SK-N-SH treated with all-trans-retinoic acid at 6 μM for 48 hours (cell line): Measurements from ENCODE around the gene KIF26A.

Experiments used
- ATAC-seq: fragments of 200-7000 bp; cut with Tn5 transposase; 3 replicates; pipeline ENCODE4 v1.9.1; 2020; ENCODE audit warnings: mild to moderate bottlenecking, moderate library complexity
- ARNTL ChIP-seq: fragments of 450-650 bp; formaldehyde crosslinking; IDR thresholded peaks from 2 replicates; pipeline ENCODE4 v1.5.0; 2020; ENCODE audit warnings: low read depth, mild to moderate bottlenecking, moderate library complexity, borderline replicate concordance
- BACH2 ChIP-seq: fragments of 250-450 bp; sonication (Bioruptor Pico); IDR thresholded peaks from 2 replicates; pipeline ENCODE4 v1.9.0; 2021; ENCODE audit warnings: mild to moderate bottlenecking, borderline replicate concordance
- CREB5 ChIP-seq: fragments of 250-450 bp; sonication (Bioruptor Pico); IDR thresholded peaks from 2 replicates; pipeline ENCODE4 v1.5.1; 2020; ENCODE audit warnings: low read depth, mild to moderate bottlenecking, moderate library complexity
- CSDC2 ChIP-seq: fragments of 250-450 bp; sonication (Bioruptor Pico); IDR thresholded peaks from 2 replicates; pipeline ENCODE4 v1.5.0; 2020; ENCODE audit warnings: mild to moderate bottlenecking, moderate library complexity
- CSRNP3 ChIP-seq: fragments of 250-450 bp; sonication (Bioruptor Pico); IDR thresholded peaks from 2 replicates; pipeline ENCODE4 v1.5.1; 2021; ENCODE audit warnings: mild to moderate bottlenecking, moderate library complexity
- ESRRG ChIP-seq: fragments of 250-450 bp; sonication (Bioruptor Pico); IDR thresholded peaks from 2 replicates; pipeline ENCODE4 v1.6.1; 2021; ENCODE audit warnings: mild to moderate bottlenecking
- GLIS3 ChIP-seq: fragments of 250-450 bp; sonication (Bioruptor Pico); IDR thresholded peaks from 2 replicates; pipeline ENCODE4 v1.5.0; 2020; ENCODE audit warnings: mild to moderate bottlenecking, moderate library complexity
- ISL1 ChIP-seq: fragments of 250-450 bp; sonication (Bioruptor Pico); IDR thresholded peaks from 2 replicates; pipeline ENCODE4 v2.1.2; 2022; ENCODE audit warnings: mild to moderate bottlenecking, moderate library complexity
- OSR1 ChIP-seq: fragments of 250-450 bp; sonication (Bioruptor Pico); IDR thresholded peaks from 2 replicates; pipeline ENCODE4 v1.8.0; 2022; ENCODE audit warnings: moderate library complexity, mild to moderate bottlenecking, inconsistent platforms
- PATZ1 ChIP-seq: fragments of 250-450 bp; sonication (Bioruptor Pico); IDR thresholded peaks from 2 replicates; pipeline ENCODE4 v1.8.0; 2020; ENCODE audit warnings: mild to moderate bottlenecking, moderate library complexity, borderline replicate concordance
- POU6F1 ChIP-seq: fragments of 250-450 bp; sonication (Bioruptor Pico); IDR thresholded peaks from 2 replicates; pipeline ENCODE4 v1.8.0; 2021; ENCODE audit warnings: low read depth, mild to moderate bottlenecking, moderate library complexity, borderline replicate concordance
- PPARA ChIP-seq: fragments of 250-450 bp; sonication (Bioruptor Pico); IDR thresholded peaks from 2 replicates; pipeline ENCODE4 v1.5.0; 2020; ENCODE audit warnings: mild to moderate bottlenecking, borderline replicate concordance
- RARB ChIP-seq: fragments of 250-450 bp; sonication (Bioruptor Pico); IDR thresholded peaks from 2 replicates; pipeline ENCODE4 v1.8.0; 2021; ENCODE audit warnings: mild to moderate bottlenecking, moderate library complexity
- SNAI2 ChIP-seq: fragments of 250-450 bp; sonication (Bioruptor Pico); IDR thresholded peaks from 2 replicates; pipeline ENCODE4 v1.5.0; 2020; ENCODE audit warnings: mild to moderate bottlenecking, moderate library complexity
- TCF4 ChIP-seq: fragments of 250-450 bp; sonication (Bioruptor Pico); IDR thresholded peaks from 2 replicates; pipeline ENCODE4 v1.8.0; 2021; ENCODE audit warnings: mild to moderate bottlenecking, moderate library complexity, borderline replicate concordance
- TOX ChIP-seq: fragments of 250-450 bp; sonication (Bioruptor Pico); IDR thresholded peaks from 2 replicates; pipeline ENCODE4 v1.8.0; 2021; ENCODE audit warnings: mild to moderate bottlenecking, moderate library complexity, borderline replicate concordance
- TSHZ2 ChIP-seq: fragments of 250-450 bp; sonication (Bioruptor Pico); IDR thresholded peaks from 2 replicates; pipeline ENCODE4 v1.5.0; 2020; ENCODE audit warnings: mild to moderate bottlenecking, moderate library complexity
- ZC3H10 ChIP-seq: fragments of 250-450 bp; sonication (Bioruptor Pico); IDR thresholded peaks from 2 replicates; pipeline ENCODE4 v1.5.1; 2021; ENCODE audit warnings: mild to moderate bottlenecking, moderate library complexity
- ZFP3 ChIP-seq: fragments of 250-450 bp; sonication (Bioruptor Pico); IDR thresholded peaks from 2 replicates; pipeline ENCODE4 v1.5.0; 2020; ENCODE audit warnings: mild to moderate bottlenecking, moderate library complexity
- ZNF565 ChIP-seq: fragments of 450-650 bp; formaldehyde crosslinking; conservative IDR thresholded peaks from 2 replicates; pipeline ENCODE4 v1.5.0; 2020; ENCODE audit warnings: low read depth, mild to moderate bottlenecking, moderate library complexity
- ZNF70 ChIP-seq: fragments of 450-650 bp; formaldehyde crosslinking; IDR thresholded peaks from 2 replicates; pipeline ENCODE4 v1.5.0; 2020; ENCODE audit warnings: mild to moderate bottlenecking, moderate library complexity

The KIF26A gene

DNA sequence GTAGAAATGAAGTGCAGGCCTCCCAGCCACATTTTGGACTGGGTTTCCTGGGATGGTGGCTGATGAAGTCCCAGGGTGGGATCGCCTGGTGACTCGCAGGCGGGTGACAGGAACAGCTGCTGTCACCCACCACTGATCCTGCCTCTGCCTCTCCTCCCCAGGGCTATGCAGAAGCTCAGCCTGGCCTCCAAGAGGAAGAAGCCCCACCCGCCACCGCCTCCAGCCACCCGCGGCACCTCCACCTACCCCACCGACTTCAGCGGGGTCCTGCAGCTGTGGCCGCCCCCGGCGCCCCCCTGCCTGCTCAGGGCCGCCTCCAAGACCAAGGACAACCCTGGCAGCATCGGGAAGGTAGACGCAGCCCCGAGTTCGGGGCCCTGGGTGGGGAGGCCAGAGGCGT lies 28.3 kb downstream of the KIF26A start:
- TF ChIP-seq BACH2 (CRISPR knock-in tag): no peak
- no peak for TF ChIP-seq SNAI2 (CRISPR knock-in tag)
- no peak for TF ChIP-seq CSDC2 (CRISPR knock-in tag)
- no peak for TF ChIP-seq ESRRG (CRISPR knock-in tag)
- no peak for TF ChIP-seq ZC3H10 (CRISPR knock-in tag)
- no peak for TF ChIP-seq ZNF565 (CRISPR knock-in tag)
- TF ChIP-seq TOX (CRISPR knock-in tag): no peak
- TF ChIP-seq CSRNP3 (CRISPR knock-in tag): no peak
- TF ChIP-seq RARB (CRISPR knock-in tag): no peak
- no peak for TF ChIP-seq ZNF70 (CRISPR knock-in tag)
- no peak for TF ChIP-seq ISL1 (CRISPR knock-in tag)
- TF ChIP-seq PATZ1 (CRISPR knock-in tag): no peak
- TF ChIP-seq CREB5: no peak
- TF ChIP-seq, all 23 proteins: peak for 0
- no peak for ATAC-seq

- ATAC-seq: no peak
- TF ChIP-seq ESRRG (CRISPR knock-in tag) (no peak), ZFP3 (no peak), TSHZ2 (CRISPR knock-in tag) (no peak), BACH2 (CRISPR knock-in tag) (no peak), CSDC2 (CRISPR knock-in tag) (no peak), ZC3H10 (CRISPR knock-in tag) (no peak), ISL1 (CRISPR knock-in tag) (no peak), CSRNP3 (CRISPR knock-in tag) (no peak)
Measured at GRCh38 chr14:104168603-104169002, 30.2 kb downstream of the KIF26A start.

DNA sequence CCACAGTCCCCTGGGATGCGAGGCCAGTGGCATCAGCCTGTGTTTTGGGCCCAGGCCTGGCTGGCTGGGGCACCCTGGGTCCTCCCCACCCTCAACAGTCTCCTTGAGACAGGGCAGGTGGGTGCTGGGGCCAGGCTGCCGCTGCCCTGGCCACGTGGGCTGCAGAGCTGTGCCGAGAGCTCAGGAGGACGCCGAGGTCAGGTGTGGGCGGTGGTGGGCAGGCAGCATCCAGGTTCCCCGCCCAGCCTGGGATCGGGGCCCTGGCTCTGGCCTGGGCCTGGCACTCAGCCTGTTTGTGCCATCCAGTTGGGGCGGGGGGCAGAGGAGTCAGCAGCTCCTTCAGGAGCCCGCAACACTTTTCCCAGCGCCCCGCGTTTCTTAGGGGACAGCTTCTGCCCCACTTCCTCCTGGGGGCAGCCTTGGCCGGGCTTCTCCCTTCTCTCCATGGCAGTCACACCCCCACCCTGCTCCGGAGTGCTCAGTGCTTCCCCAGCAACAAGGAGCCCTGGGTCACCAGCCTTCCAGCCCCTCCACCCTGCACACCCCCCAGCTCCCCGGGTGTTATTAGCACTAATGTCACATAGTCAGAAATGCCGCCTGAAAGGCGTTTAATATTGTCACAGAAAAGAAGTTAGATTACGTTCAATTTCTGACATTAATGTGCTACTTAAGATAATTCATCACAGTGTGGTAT lies 30.8 kb downstream of the KIF26A start:
- ATAC-seq: no peak
- TF ChIP-seq PATZ1 (CRISPR knock-in tag): no peak
- no peak for TF ChIP-seq ZC3H10 (CRISPR knock-in tag)
- no peak for TF ChIP-seq OSR1
- no peak for TF ChIP-seq ISL1 (CRISPR knock-in tag)
- TF ChIP-seq TSHZ2 (CRISPR knock-in tag): no peak
- TF ChIP-seq GLIS3 (CRISPR knock-in tag): no peak
- no peak for TF ChIP-seq BACH2 (CRISPR knock-in tag)
- no peak for TF ChIP-seq SNAI2 (CRISPR knock-in tag)
- no peak for TF ChIP-seq TCF4 (CRISPR knock-in tag)
- TF ChIP-seq PPARA (CRISPR knock-in tag): no peak
- no peak for TF ChIP-seq POU6F1 (CRISPR knock-in tag)
- no peak for TF ChIP-seq ARNTL (CRISPR knock-in tag)
